ENCODE data around the gene DGKB. TPM values are rescaled to one million over a fixed set of nuclear protein-coding genes. Genes with fewer than 3 reads are reported as not detected.

Gene DGKB
- total and polyA plus RNA-seq, 2 experiments from 2014 or later = 0.28 to 1.7 TPM

- H4K20me1 ChIP-seq (ENCODE audit: insufficient read depth, poor library complexity, severe bottlenecking) = no peaks in the 10 kb centered on the region
- DNase-seq (ENCODE audit: low spot score) = no peak
- no peak overlapping the region for H3K27ac ChIP-seq
- no peak overlapping the region for H3K4me2 ChIP-seq
- H2AFZ ChIP-seq = no peak overlapping the region
- no peaks in the 10 kb centered on the region for H3K36me3 ChIP-seq (replicated peaks; ENCODE audit: insufficient read depth, low read depth)
- H3K27me3 ChIP-seq = no peaks in the 10 kb centered on the region
- H3K9me2 ChIP-seq (replicated peaks; ENCODE audit: insufficient read depth) = no peaks in the 10 kb centered on the region
- H3K4me1 ChIP-seq (ENCODE audit: insufficient read depth) = no peaks in the 10 kb centered on the region
- no peaks in the 10 kb centered on the region for H3K79me2 ChIP-seq
- H3K4me3 ChIP-seq = no peak overlapping the region
- H3K9me3 ChIP-seq (ENCODE audit: low read depth) = no peaks in the 10 kb centered on the region
- TF ChIP-seq CTCF (IDR thresholded peaks at IDR 0.05; ENCODE audit: poor library complexity) (no peak), EZH2 (IDR thresholded peaks at IDR 0.05; ENCODE audit: borderline replicate concordance) (no peak), EZH2phosphoT487 (IDR thresholded peaks at IDR 0.05; ENCODE audit: low read depth, severe bottlenecking, unreplicated experiment) (no peak)
Observed at GRCh38 chr7:14260011-14260410, 642.5 kb downstream of the DGKB start.

GRCh38 chr7:14258861-14259260 lies 643.7 kb downstream of the DGKB start:
- 100% methylated on average over 1 of the region's 1 CpG for WGBS (ENCODE audit: low lambda C conversion rate, missing lambda C conversion rate)

GRCh38 chr7:14258441-14258840 lies 644.1 kb downstream of the DGKB start:
- Histone ChIP-seq H3K27me3 (no peaks in the 10 kb centered on the region), H3K4me1 (ENCODE audit: insufficient read depth) (no peaks in the 10 kb centered on the region), H3K27ac (no peak overlapping the region), H2AFZ (no peak overlapping the region), H3K4me2 (no peak overlapping the region), H3K36me3 (replicated peaks; ENCODE audit: insufficient read depth, low read depth) (no peaks in the 10 kb centered on the region), H3K9me2 (replicated peaks; ENCODE audit: insufficient read depth) (no peaks in the 10 kb centered on the region), H3K9me3 (ENCODE audit: low read depth) (no peaks in the 10 kb centered on the region), H3K4me3 (no peak overlapping the region), H3K79me2 (no peaks in the 10 kb centered on the region), H4K20me1 (ENCODE audit: insufficient read depth, poor library complexity, severe bottlenecking) (no peaks in the 10 kb centered on the region)
- DNase-seq (ENCODE audit: low spot score) = no peak
- no peak for TF ChIP-seq CTCF (IDR thresholded peaks at IDR 0.05; ENCODE audit: poor library complexity)
- no peak for TF ChIP-seq EZH2phosphoT487 (IDR thresholded peaks at IDR 0.05; ENCODE audit: low read depth, severe bottlenecking, unreplicated experiment)
- TF ChIP-seq EZH2 (IDR thresholded peaks at IDR 0.05; ENCODE audit: borderline replicate concordance) = no peak
- WGBS (ENCODE audit: low lambda C conversion rate, missing lambda C conversion rate) = 94% methylated on average over 2 of the region's 2 CpGs

More at GRCh38 chr7:14258861-14259260, 643.7 kb downstream of the DGKB start:
- Histone ChIP-seq H3K4me2 (no peak overlapping the region), H2AFZ (no peak overlapping the region), H3K4me3 (no peak overlapping the region), H3K79me2 (no peaks in the 10 kb centered on the region), H3K4me1 (ENCODE audit: insufficient read depth) (no peaks in the 10 kb centered on the region), H3K9me2 (replicated peaks; ENCODE audit: insufficient read depth) (no peaks in the 10 kb centered on the region), H3K27ac (no peak overlapping the region), H3K9me3 (ENCODE audit: low read depth) (no peaks in the 10 kb centered on the region), H3K36me3 (replicated peaks; ENCODE audit: insufficient read depth, low read depth) (no peaks in the 10 kb centered on the region), H3K27me3 (no peaks in the 10 kb centered on the region), H4K20me1 (ENCODE audit: insufficient read depth, poor library complexity, severe bottlenecking) (no peaks in the 10 kb centered on the region)
- no peak for TF ChIP-seq EZH2phosphoT487 (IDR thresholded peaks at IDR 0.05; ENCODE audit: low read depth, severe bottlenecking, unreplicated experiment)
- no peak for TF ChIP-seq EZH2 (IDR thresholded peaks at IDR 0.05; ENCODE audit: borderline replicate concordance)
- no peak for TF ChIP-seq CTCF (IDR thresholded peaks at IDR 0.05; ENCODE audit: poor library complexity)
- no peak for DNase-seq (ENCODE audit: low spot score)

GRCh38 chr7:14252458-14252857 lies 650.1 kb downstream of the DGKB start:
- no peak overlapping the region for H3K27ac ChIP-seq
- H2AFZ ChIP-seq = no peak overlapping the region
- no peaks in the 10 kb centered on the region for H4K20me1 ChIP-seq (ENCODE audit: insufficient read depth, poor library complexity, severe bottlenecking)
- no peaks in the 10 kb centered on the region for H3K27me3 ChIP-seq
- H3K79me2 ChIP-seq = no peaks in the 10 kb centered on the region
- WGBS (ENCODE audit: low lambda C conversion rate, missing lambda C conversion rate) = 93% methylated on average over 3 of the region's 3 CpGs
- no peak overlapping the region for H3K4me2 ChIP-seq
- no peak for DNase-seq (ENCODE audit: low spot score)
- H3K36me3 ChIP-seq (replicated peaks; ENCODE audit: insufficient read depth, low read depth) = no peaks in the 10 kb centered on the region
- no peak overlapping the region for H3K4me3 ChIP-seq
- H3K9me3 ChIP-seq (ENCODE audit: low read depth) = no peaks in the 10 kb centered on the region
- no peaks in the 10 kb centered on the region for H3K4me1 ChIP-seq (ENCODE audit: insufficient read depth)
- TF ChIP-seq EZH2 (IDR thresholded peaks at IDR 0.05; ENCODE audit: borderline replicate concordance) (no peak), CTCF (IDR thresholded peaks at IDR 0.05; ENCODE audit: poor library complexity) (no peak), EZH2phosphoT487 (IDR thresholded peaks at IDR 0.05; ENCODE audit: low read depth, severe bottlenecking, unreplicated experiment) (no peak)
- H3K9me2 ChIP-seq (replicated peaks; ENCODE audit: insufficient read depth) = no peaks in the 10 kb centered on the region
